Measurements from ENCODE around the gene TGFA.

TGFA gene

GRCh38 chr2:70552501-70553333 is 909 bp downstream of the TGFA start:
- DNase-seq, result no peak

- no peak for DNase-seq
Observed at GRCh38 chr2:70551167-70551566, 2.5 kb downstream of the TGFA start.

GRCh38 chr2:70549962-70550361 is 3.7 kb downstream of the TGFA start:
- no peak for DNase-seq

GRCh38 chr2:70549064-70549710 is 4.4 kb downstream of the TGFA start:
- no peak for DNase-seq

GRCh38 chr2:70548233-70548632 is 5.4 kb downstream of the TGFA start:
- no peak for DNase-seq

GRCh38 chr2:70546885-70547284 is 6.7 kb downstream of the TGFA start:
- DNase-seq, result no peak

GRCh38 chr2:70546376-70546775 is 7.2 kb downstream of the TGFA start:
- DNase-seq, result no peak

- no peak for DNase-seq
Observed at GRCh38 chr2:70541481-70542020, 12.1 kb downstream of the TGFA start.

GRCh38 chr2:70537840-70538239 is 15.8 kb downstream of the TGFA start:
- DNase-seq, result no peak

- no peak for DNase-seq
Observed at GRCh38 chr2:70536517-70537055, 17.0 kb downstream of the TGFA start.

- no peak for DNase-seq
Observed at GRCh38 chr2:70535573-70535972, 18.1 kb downstream of the TGFA start.

- DNase-seq, result no peak
Observed at GRCh38 chr2:70534183-70534836, 19.3 kb downstream of the TGFA start.

- no peak for DNase-seq
Observed at GRCh38 chr2:70532244-70532935, 21.2 kb downstream of the TGFA start.

- no peak for DNase-seq
Observed at GRCh38 chr2:70531419-70532086, 22.1 kb downstream of the TGFA start.

GRCh38 chr2:70529610-70530009 is 24.0 kb downstream of the TGFA start:
- DNase-seq, result no peak

GRCh38 chr2:70528929-70529328 is 24.7 kb downstream of the TGFA start:
- no peak for DNase-seq

- no peak for DNase-seq
Observed at GRCh38 chr2:70528276-70528675, 25.4 kb downstream of the TGFA start.

GRCh38 chr2:70527447-70528080 is 26.1 kb downstream of the TGFA start:
- DNase-seq, result no peak

GRCh38 chr2:70526126-70526525 is 27.5 kb downstream of the TGFA start:
- no peak for DNase-seq

- DNase-seq, result no peak
Observed at GRCh38 chr2:70525032-70525431, 28.6 kb downstream of the TGFA start.

All from activated CD4-positive, alpha-beta T cell treated with anti-CD3 and anti-CD28 coated beads, Interleukin-2, Interleukin-6, amounts not matched to agents 100 ng/mL and 50 ng/mL, durations not matched to agents 16 hours and 8 hours (primary cell).